ENCODE data around the gene ARL8B. TPM values are rescaled to one million over a fixed set of nuclear protein-coding genes. Genes with fewer than 3 reads are reported as not detected.

ARL8B gene
- total and polyA plus RNA-seq, 10 of the 15 experiments (the other 5 are each of a cell fraction or from before 2014, with no cell fraction given): 22.0 to 80.6 (median 43.7) TPM

DNA sequence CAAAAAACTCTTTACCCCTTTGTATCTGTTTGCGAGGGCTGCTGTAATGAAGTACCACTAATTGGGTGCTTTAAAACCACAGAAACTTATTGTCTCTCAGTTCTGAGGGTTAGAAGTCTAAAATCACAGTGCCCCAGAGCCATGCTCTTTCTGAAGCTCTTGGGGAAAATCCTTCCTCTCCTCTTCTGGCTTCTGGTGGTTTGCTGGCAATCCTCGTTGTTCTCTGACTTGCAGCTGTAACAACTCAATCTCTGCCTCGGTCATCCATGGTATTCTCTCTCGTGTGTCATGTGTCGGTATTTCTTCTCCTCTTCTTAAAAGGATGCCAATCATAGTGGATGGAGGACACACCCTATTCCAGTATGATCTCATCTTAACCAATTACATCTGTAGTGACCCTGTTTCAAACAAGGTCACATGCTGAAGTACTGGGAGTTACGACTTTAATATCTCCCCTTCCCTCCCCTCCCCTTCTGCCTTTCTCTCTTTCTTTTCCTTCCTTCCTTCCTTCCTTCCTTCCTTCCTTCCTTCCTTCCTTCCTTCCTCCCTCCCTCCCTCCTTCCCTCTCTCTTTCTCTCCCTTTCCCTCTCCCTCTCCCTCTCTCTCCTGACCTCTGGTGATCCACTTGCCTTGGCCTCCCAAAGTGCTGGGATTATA lies 6.5 kb upstream of the ARL8B start (continued):
- TF ChIP-seq NR2F1 (conservative IDR thresholded peaks at IDR 0.05): peak; percentile 62; the same call in 1 of the 2 replicates
- TF ChIP-seq PBX3 (IDR thresholded peaks at IDR 0.05; ENCODE audit: insufficient replicate concordance, low read depth, low read length): peak; percentile 40
- peak in 1 of 2 experiments; percentile 71; a peak in 2 of 4 replicates for TF ChIP-seq ETV6 (conservative IDR thresholded peaks at IDR 0.05 in 1 of 2, IDR thresholded peaks at IDR 0.05 in 1 of 2; ENCODE audit: borderline replicate concordance in 1 of 2, low read depth in 1 of 2)

DNA sequence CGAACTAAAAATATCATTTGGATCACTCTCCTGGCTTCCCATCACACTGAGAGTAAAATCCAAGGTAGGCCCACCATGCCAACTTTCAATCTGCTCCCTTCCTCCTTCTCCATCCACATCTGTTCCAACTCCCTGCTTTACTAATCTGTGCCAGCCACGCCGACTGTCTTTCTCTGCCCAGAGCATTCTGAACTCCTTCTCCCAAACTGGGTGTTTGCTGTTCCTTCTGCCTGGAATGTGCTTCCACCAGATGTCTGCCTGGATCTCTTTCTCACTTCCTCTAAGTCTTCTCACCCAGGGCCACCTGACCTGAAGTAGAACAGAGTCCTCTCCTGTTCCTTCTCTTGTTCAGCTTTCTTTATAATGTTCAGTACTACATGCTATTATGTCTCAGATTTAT lies 5.6 kb upstream of the ARL8B start:
- intact Hi-C loops (cut with micrococcal nuclease; ENCODE audit: unreplicated experiment) (no loop called here), in situ Hi-C loops (cut with MboI) (no loop called here)
- Histone ChIP-seq H3K4me1 (ENCODE audit: control insufficient read depth, insufficient read depth, low read length) (peaks cover 5% of the 10 kb centered on the region; the same call in 1 of the 2 replicates), H3K4me2 (ENCODE audit: control insufficient read depth, insufficient read depth) (no peak overlapping the region), H3K9me3 (replicated peaks; ENCODE audit: control insufficient read depth, insufficient read depth, low read length) (no peaks in the 10 kb centered on the region), H3K4me3 (no peak overlapping the region), H3K27ac (ENCODE audit: control insufficient read depth, insufficient read depth) (no peak overlapping the region), H4K20me1 (ENCODE audit: control insufficient read depth, insufficient read depth) (no peaks in the 10 kb centered on the region), H3K9ac (ENCODE audit: control insufficient read depth, insufficient read depth, low read length) (no peak overlapping the region), H3K79me2 (ENCODE audit: control insufficient read depth, insufficient read depth, low read length) (no peaks in the 10 kb centered on the region), H2AFZ (ENCODE audit: control insufficient read depth, low read depth, low read length) (no peak overlapping the region), H3K27me3 (replicated peaks in 1 of 2; ENCODE audit: control insufficient read depth in 2 of 2, insufficient read depth in 2 of 2, low read length in 1 of 2) (no peaks in the 10 kb centered on the region), H3K36me3 (ENCODE audit: control insufficient read depth in 2 of 2, insufficient read depth in 2 of 2, low read length in 1 of 2) (no peaks in the 10 kb centered on the region)
- FAIRE-seq: no peak
- BruUV-seq (replicated peaks): no TSS peak
- no peak for TF ChIP-seq HCFC1 (IDR thresholded peaks at IDR 0.05; ENCODE audit: low read length)
- TF ChIP-seq IKZF1 (conservative IDR thresholded peaks at IDR 0.05): peak; percentile 47
- TF ChIP-seq, protein P1, sequence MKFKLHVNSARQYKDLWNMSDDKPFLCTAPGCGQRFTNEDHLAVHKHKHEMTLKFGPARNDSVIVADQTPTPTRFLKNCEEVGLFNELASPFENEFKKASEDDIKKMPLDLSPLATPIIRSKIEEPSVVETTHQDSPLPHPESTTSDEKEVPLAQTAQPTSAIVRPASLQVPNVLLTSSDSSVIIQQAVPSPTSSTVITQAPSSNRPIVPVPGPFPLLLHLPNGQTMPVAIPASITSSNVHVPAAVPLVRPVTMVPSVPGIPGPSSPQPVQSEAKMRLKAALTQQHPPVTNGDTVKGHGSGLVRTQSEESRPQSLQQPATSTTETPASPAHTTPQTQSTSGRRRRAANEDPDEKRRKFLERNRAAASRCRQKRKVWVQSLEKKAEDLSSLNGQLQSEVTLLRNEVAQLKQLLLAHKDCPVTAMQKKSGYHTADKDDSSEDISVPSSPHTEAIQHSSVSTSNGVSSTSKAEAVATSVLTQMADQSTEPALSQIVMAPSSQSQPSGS (IDR thresholded peaks at IDR 0.05; ENCODE audit: low read length): no peak
- TF ChIP-seq ZSCAN29 (IDR thresholded peaks at IDR 0.05): no peak
- no peak for TF ChIP-seq RUNX3 (IDR thresholded peaks at IDR 0.05; ENCODE audit: low read length)
- no peak for TF ChIP-seq ZNF622 (IDR thresholded peaks at IDR 0.05)
- TF ChIP-seq EED (IDR thresholded peaks at IDR 0.05; ENCODE audit: low read depth): peak; percentile 58; the same call in 1 of the 2 replicates
- no peak for TF ChIP-seq MTA2 (IDR thresholded peaks at IDR 0.05; ENCODE audit: low read depth)
- TF ChIP-seq, protein P2, sequence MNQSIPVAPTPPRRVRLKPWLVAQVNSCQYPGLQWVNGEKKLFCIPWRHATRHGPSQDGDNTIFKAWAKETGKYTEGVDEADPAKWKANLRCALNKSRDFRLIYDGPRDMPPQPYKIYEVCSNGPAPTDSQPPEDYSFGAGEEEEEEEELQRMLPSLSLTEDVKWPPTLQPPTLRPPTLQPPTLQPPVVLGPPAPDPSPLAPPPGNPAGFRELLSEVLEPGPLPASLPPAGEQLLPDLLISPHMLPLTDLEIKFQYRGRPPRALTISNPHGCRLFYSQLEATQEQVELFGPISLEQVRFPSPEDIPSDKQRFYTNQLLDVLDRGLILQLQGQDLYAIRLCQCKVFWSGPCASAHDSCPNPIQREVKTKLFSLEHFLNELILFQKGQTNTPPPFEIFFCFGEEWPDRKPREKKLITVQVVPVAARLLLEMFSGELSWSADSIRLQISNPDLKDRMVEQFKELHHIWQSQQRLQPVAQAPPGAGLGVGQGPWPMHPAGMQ (IDR thresholded peaks at IDR 0.05; ENCODE audit: borderline replicate concordance): no peak
- TF ChIP-seq PML (IDR thresholded peaks at IDR 0.05; ENCODE audit: low read length): no peak
- TF ChIP-seq IRF4 (IDR thresholded peaks at IDR 0.05; ENCODE audit: low read depth, low read length): no peak
- no peak for TF ChIP-seq NBN (IDR thresholded peaks at IDR 0.05)
- TF ChIP-seq EP300 (IDR thresholded peaks at IDR 0.05; ENCODE audit: borderline replicate concordance in 1 of 2, control insufficient read depth in 1 of 2, low read depth in 2 of 2, low read length in 2 of 2): no peak
- peak; percentile 55 to 61; a peak in 2 of 4 replicates for TF ChIP-seq IKZF2 (IDR thresholded peaks at IDR 0.05)
- no peak for TF ChIP-seq MYC (IDR thresholded peaks at IDR 0.05; ENCODE audit: insufficient read depth, insufficient read length, insufficient replicate concordance, low read length, severe bottlenecking)
- peak; percentile 68; the same call in 1 of the 2 replicates for TF ChIP-seq SPI1 (IDR thresholded peaks at IDR 0.05; ENCODE audit: borderline replicate concordance, insufficient read depth, low read depth, low read length)
- no peak for DNase-seq (ENCODE audit: low read depth, low spot score)
- ChIA-PET RAD21 (ENCODE audit: unreplicated experiment) (no interaction called here), SMC1A (ENCODE audit: uncharacterized antibody, unreplicated experiment) (no interaction called here), CTCF (interaction anchor here (0.9 kb wide), 1 partner anchor 9 kb away, joined by 3 read pairs; no protein-coding TSS in a partner anchor), POLR2A (interaction anchor here (0.5 kb wide), 1 partner anchor 9 kb away, joined by 4 read pairs; no protein-coding TSS in a partner anchor)
- no peak for ATAC-seq
- whole genome bisulfite sequencing (ENCODE audit: insufficient coverage, insufficient replicate concordance, low lambda C conversion rate, missing lambda C conversion rate): 50% methylated on average over 3 of the region's 3 CpGs

All from GM12878 (cell line).